WI38 (cell line): ENCODE results near the gene MCCC2.
"Not testable (repeated sequence)": the region's sequence is repeated elsewhere in the genome, so short reads cannot be mapped to it uniquely, and the experiment has no call there.

ENCODE experiments used
- H3K4me3 ChIP-seq: 2 replicates; pipeline ENCODE4 v1.5.1; 2011; ENCODE audit warnings: low read depth, mild to moderate bottlenecking, control low read depth, low read length
- TF ChIP-seq, protein P1 (sequence below): IDR thresholded peaks from 2 replicates; pipeline ENCODE4 v1.5.1; 2012; ENCODE audit warnings: low read depth, mild to moderate bottlenecking, control low read depth, low read length

The MCCC2 gene

DNA sequence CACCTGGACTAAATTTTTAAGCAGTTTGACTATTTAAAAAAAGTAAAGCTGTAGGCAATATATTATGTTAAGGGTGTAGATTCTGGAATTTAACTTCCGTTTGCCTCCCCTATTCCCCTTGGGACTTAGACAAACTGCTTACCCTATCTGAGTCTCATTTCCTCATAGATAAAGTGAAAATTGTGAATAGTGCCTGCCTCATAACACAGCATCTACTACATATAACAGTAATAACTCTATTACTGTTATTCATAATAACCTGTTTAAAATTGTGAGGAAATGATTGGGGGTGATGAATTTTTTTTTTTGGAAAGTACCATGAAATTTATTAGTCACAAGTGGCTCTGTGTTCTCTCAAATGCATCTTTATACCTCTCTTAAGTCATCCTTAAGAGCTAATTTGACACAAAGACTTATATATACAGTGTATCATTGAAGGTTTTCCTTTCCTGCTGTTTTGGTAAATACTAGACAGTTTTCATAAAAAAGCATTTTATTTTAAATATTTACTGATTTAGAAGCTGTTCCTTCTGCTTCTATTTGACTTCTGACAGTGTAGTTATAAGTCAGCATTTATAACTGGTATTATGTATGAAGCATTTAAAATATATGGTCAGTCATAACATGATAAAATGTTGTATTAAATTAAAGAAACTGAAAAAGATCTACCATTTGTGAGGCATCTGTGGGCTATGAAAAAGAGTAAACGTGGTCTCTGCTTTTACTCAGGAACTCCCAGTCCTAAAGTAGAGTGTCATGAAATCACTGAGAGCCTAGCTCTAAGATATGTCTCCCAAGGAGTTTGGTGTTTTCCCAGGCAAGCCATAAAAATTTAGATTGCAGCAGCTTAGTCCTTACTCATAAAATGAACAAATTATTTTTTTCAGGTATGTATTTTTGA is 46.4 kb downstream of the MCCC2 start:
- H3K4me3 ChIP-seq = no peak overlapping the region
- TF ChIP-seq, protein P1, sequence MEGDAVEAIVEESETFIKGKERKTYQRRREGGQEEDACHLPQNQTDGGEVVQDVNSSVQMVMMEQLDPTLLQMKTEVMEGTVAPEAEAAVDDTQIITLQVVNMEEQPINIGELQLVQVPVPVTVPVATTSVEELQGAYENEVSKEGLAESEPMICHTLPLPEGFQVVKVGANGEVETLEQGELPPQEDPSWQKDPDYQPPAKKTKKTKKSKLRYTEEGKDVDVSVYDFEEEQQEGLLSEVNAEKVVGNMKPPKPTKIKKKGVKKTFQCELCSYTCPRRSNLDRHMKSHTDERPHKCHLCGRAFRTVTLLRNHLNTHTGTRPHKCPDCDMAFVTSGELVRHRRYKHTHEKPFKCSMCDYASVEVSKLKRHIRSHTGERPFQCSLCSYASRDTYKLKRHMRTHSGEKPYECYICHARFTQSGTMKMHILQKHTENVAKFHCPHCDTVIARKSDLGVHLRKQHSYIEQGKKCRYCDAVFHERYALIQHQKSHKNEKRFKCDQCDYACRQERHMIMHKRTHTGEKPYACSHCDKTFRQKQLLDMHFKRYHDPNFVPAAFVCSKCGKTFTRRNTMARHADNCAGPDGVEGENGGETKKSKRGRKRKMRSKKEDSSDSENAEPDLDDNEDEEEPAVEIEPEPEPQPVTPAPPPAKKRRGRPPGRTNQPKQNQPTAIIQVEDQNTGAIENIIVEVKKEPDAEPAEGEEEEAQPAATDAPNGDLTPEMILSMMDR = no peak

DNA sequence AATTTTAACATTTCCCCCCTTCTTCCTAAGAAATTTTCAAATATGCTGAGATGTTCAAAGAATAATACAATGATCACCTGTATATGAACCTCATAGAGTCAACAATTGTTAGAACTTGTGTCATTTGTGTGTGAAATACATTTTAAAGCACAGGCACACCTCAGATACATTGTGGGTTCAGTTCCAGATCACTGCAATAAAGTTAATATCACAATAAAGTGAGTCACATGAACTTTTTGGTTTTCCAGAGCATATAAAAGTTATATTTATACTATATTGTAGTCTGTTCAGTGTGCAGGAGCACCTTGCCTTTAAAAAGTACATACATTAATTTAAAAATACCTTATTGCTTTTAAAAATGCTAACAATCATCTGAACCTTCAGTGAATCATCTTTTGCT is 50.0 kb downstream of the MCCC2 start:
- TF ChIP-seq, protein P1 = no peak
- H3K4me3 ChIP-seq = no peak overlapping the region

DNA sequence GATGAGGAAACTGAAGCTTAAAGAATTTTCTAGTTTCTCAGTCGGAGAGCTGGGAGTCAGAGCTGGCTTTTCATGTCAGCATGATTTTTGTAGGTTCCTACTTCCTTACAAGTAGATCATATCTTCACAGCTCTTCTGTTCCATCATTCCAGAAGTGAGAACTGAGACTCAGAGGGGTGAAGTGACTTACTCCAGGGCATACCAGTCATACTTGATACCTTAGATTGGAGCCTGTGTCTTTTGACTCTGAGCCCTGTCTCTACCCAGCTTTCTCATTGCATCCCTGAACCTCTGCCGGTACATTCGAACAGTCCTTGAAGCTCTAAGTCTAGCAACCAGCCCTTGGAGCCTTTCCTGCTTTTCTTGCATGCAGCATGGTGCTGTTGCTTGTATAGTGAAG is 53.3 kb downstream of the MCCC2 start:
- TF ChIP-seq, protein P1 = no peak
- no peak overlapping the region for H3K4me3 ChIP-seq

DNA sequence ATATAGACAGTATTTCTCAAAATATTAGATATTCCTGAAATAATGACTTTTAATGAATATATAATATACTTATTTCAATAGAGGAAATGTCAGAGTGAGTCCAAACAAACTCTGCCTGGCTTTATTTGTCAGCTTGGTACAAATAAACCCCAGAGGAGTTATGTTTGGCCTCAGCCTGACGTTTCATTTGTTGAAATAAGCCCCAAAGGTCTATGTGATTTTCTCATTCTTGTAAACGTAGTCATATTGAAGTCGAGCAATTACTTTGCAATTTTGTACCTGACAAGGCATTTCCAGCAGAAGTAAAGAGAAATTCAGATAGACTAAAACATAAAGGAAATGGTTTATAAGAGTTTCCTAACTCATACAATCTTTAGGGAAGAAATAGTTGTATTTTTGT is 57.9 kb downstream of the MCCC2 start:
- TF ChIP-seq, protein P1 = no peak

DNA sequence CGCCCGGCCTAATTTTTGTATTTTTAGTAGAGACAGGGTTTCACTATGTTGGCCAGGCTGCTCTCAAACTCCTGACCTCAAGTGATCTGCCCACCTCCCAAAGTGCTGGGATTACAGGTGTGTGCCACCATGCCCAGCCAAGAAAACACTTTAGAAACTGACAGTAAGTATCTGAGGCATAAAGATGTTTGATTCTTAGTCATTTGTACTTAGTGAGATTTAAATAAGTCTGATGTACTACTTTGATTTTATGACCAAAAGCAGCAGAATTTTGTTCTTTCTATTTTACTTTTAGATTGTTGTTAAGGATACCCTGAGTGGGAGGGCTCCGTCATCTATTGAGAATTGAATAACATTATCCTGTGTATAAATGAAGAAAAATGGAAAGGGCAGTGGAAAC is 63.8 kb downstream of the MCCC2 start:
- not testable (repeated sequence) for H3K4me3 ChIP-seq

More for the DNA sequence above, 57.9 kb downstream of the MCCC2 start:
- no peak overlapping the region for H3K4me3 ChIP-seq

DNA sequence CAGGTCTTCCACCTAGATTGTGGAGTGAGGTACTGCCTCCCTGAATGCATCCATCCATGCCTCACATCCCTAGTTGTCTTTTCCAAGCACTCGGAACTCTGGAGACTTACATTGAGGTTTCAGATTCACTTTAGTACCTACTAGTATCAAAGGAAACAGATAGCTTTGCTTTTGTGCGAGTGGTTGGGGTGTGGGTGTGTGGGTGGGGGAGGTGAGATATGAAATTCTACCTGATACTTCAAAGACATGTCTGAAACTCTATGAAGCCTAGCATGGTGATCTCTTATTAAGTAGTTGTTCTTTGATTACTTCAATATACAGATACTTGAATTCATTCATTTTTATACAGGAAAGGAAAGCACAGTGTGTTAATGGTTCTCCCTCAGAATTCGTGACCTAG is 64.4 kb downstream of the MCCC2 start:
- TF ChIP-seq, protein P1 = no peak
- no peak overlapping the region for H3K4me3 ChIP-seq

DNA sequence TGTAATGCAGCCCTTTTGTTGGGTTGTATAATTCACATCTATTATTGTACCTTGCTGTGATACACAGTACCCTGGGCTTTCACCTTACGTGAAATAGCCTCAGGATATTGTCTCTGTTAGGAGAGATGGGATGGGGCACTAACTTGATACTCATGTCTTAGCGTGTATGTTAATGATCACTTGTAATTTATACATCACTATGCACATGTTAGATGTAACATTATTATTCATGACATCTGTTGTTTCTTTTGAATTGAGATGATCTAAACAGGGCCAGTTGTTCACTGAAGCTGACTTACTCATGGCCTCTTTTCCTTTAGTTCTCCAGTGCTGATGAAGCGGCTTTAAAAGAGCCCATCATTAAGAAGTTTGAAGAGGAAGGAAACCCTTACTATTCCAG is 65.2 kb downstream of the MCCC2 start:
- no peak overlapping the region for H3K4me3 ChIP-seq

More for the DNA sequence above, 65.2 kb downstream of the MCCC2 start:
- TF ChIP-seq, protein P1 = no peak
